ENCODE measurements around the gene MMP14. TPM values are rescaled to one million over a fixed set of nuclear protein-coding genes. Genes with fewer than 3 reads are reported as not detected.
A peak's percentile ranks its signal among the peaks of the same experiment; 100 is the strongest.
"Not testable (repeated sequence)": the region's sequence is repeated elsewhere in the genome, so short reads cannot be mapped to it uniquely, and the experiment has no call there.

MMP14 gene
- total and polyA plus RNA-seq, 2 experiments from 2014 or later, result 21.4 to 160 TPM

DNA sequence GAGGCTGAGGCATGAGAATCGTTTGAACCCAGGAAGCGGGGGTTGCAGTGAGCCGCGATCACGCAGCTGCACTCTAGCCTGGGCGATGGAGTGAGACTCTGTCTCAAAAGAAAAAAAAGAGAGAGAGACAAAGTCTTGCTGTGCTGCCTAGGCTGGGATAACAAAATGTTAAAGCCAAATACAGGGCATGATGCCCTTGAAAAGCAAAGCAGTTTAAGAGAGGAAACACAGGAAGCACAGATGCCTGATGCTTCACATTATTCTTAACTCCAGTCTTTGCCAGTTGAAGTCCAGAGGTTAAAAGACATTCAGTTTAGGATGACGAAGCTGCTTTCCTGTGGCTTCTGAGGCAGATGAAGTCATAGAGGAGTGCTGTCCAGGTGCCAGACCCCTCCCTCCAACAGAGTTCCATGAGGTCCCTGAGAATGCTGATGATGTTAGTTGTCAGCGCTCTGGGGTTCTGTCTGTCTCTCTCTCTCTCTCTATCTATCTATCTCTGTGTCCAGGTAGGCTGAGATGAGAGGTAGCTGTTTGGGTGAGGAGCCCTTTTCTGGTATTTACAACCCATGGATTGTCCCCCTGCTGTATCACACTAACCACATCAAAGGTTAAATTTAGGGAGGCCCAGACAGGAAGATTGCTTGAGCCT lies 11.6 kb upstream of the MMP14 start:
- peaks cover under 1% of the 10 kb centered on the region for H3K79me2 ChIP-seq
- peak; percentile 75 for DNase-seq (ENCODE audit: low spot score)
- H3K4me1 ChIP-seq (ENCODE audit: insufficient read depth), result peaks cover 44% of the 10 kb centered on the region
- H3K27me3 ChIP-seq, result no peaks in the 10 kb centered on the region
- H4K20me1 ChIP-seq (ENCODE audit: insufficient read depth, poor library complexity, severe bottlenecking), result no peaks in the 10 kb centered on the region
- no peak overlapping the region for H2AFZ ChIP-seq
- no peak overlapping the region for H3K4me3 ChIP-seq
- H3K9me3 ChIP-seq (ENCODE audit: low read depth), result no peaks in the 10 kb centered on the region
- TF ChIP-seq EZH2phosphoT487 (IDR thresholded peaks at IDR 0.05; ENCODE audit: low read depth, severe bottlenecking, unreplicated experiment), result no peak
- TF ChIP-seq CTCF (IDR thresholded peaks at IDR 0.05; ENCODE audit: poor library complexity), result no peak
- TF ChIP-seq EZH2 (IDR thresholded peaks at IDR 0.05; ENCODE audit: borderline replicate concordance), result no peak
- H3K27ac ChIP-seq, result peak overlapping the region; percentile 99
- H3K9me2 ChIP-seq (replicated peaks; ENCODE audit: insufficient read depth), result no peaks in the 10 kb centered on the region
- no peaks in the 10 kb centered on the region for H3K36me3 ChIP-seq (replicated peaks; ENCODE audit: insufficient read depth, low read depth)
- WGBS (ENCODE audit: low lambda C conversion rate, missing lambda C conversion rate), result 69% methylated on average over 8 of the region's 8 CpGs
- peak overlapping the region; percentile 43 for H3K4me2 ChIP-seq

- H3K4me3 ChIP-seq; H3K9me2 ChIP-seq (replicated peaks; ENCODE audit: insufficient read depth); H3K4me1 ChIP-seq (ENCODE audit: insufficient read depth); DNase-seq (ENCODE audit: low spot score); H4K20me1 ChIP-seq (ENCODE audit: insufficient read depth, poor library complexity, severe bottlenecking); H3K27me3 ChIP-seq; H3K36me3 ChIP-seq (replicated peaks; ENCODE audit: insufficient read depth, low read depth); H3K9me3 ChIP-seq (ENCODE audit: low read depth): not testable (repeated sequence)
- Histone ChIP-seq H2AFZ (peak overlapping the region; percentile 99), H3K79me2 (peaks cover 22% of the 10 kb centered on the region), H3K4me2 (peak overlapping the region; percentile 88), H3K27ac (peak overlapping the region; percentile 87)
- 87% methylated on average over 12 of the region's 12 CpGs for WGBS (ENCODE audit: low lambda C conversion rate, missing lambda C conversion rate)
Observed at GRCh38 chr14:22829076-22829660, 7.2 kb upstream of the MMP14 start.

- Histone ChIP-seq H3K27ac (peak within 1 kb of the TSS; percentile 87), H4K20me1 (ENCODE audit: insufficient read depth, poor library complexity, severe bottlenecking) (no peaks in the 10 kb centered on the region), H3K4me2 (peak within 1 kb of the TSS; percentile 88), H3K79me2 (peaks cover 22% of the 10 kb centered on the region), H2AFZ (peak within 1 kb of the TSS; percentile 99), H3K9me2 (replicated peaks; ENCODE audit: insufficient read depth) (no peaks in the 10 kb centered on the region), H3K9me3 (ENCODE audit: low read depth) (no peaks in the 10 kb centered on the region), H3K27me3 (no peaks in the 10 kb centered on the region), H3K36me3 (replicated peaks; ENCODE audit: insufficient read depth, low read depth) (no peaks in the 10 kb centered on the region), H3K4me1 (ENCODE audit: insufficient read depth) (no peaks in the 10 kb centered on the region), H3K4me3 (peak within 1 kb of the TSS; percentile 93)
- peak; percentile 95 for DNase-seq (ENCODE audit: low spot score)
- WGBS (ENCODE audit: low lambda C conversion rate, missing lambda C conversion rate), result under 1% methylated on average over 41 of the region's 41 CpGs
- no peak for TF ChIP-seq EZH2 (IDR thresholded peaks at IDR 0.05; ENCODE audit: borderline replicate concordance)
- no peak for TF ChIP-seq EZH2phosphoT487 (IDR thresholded peaks at IDR 0.05; ENCODE audit: low read depth, severe bottlenecking, unreplicated experiment)
- no peak for TF ChIP-seq CTCF (IDR thresholded peaks at IDR 0.05; ENCODE audit: poor library complexity)
Observed at GRCh38 chr14:22829661-22830442, 6.5 kb upstream of the MMP14 start, which contains the start of gene MRPL52. TSS of gene MRPL52 (plus strand) at chr14:22829887. CDS start at chr14:22829913, 26 bp downstream.

Data from hepatocyte (in vitro differentiated cells).